HG03060 (cell line): Measurements from ENCODE around the gene TOMT.

Experiments used
- ATAC-seq: cut with Tn5 transposase; IDR thresholded peaks from one replicate; pipeline ENCODE4 v1.9.1; 2021; ENCODE audit warnings: low read depth, moderate number of reproducible peaks; ENCODE audit not compliant: unreplicated experiment

The TOMT gene

DNA sequence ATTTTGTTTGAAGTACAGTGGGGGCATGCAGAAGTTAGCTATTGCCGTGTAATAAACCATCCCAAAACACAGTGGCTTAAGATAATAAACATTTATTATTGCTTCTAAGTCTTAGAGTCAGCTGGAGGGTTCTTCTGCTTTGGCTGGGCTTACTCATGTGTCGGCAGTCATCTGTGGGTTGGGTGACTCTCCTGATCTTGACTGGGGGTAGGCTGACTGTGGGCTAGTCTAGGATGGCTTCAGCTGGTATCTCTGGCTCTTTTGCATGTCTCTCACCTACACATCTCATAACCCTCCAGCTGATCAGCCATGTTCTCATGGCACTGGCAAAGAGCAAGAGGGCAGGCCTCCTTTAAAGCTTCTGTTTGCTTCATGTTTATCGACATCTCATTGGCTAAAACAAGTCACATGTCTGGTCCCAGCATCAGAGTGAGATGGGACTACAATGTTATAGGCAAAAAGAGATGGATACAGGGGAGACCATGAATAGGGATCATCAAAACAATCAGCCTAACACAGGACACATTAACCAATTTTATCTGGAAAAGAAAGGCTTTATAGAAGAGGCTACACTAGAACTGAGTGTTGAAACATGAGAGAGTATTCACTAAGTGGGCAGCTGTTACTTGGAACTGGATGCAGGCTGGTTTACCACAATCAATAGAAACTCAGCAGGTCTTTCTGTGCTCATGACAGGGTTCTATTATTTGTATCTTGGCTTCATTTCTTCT, 19.9 kb upstream of the TOMT start:
- ATAC-seq = no peak

DNA sequence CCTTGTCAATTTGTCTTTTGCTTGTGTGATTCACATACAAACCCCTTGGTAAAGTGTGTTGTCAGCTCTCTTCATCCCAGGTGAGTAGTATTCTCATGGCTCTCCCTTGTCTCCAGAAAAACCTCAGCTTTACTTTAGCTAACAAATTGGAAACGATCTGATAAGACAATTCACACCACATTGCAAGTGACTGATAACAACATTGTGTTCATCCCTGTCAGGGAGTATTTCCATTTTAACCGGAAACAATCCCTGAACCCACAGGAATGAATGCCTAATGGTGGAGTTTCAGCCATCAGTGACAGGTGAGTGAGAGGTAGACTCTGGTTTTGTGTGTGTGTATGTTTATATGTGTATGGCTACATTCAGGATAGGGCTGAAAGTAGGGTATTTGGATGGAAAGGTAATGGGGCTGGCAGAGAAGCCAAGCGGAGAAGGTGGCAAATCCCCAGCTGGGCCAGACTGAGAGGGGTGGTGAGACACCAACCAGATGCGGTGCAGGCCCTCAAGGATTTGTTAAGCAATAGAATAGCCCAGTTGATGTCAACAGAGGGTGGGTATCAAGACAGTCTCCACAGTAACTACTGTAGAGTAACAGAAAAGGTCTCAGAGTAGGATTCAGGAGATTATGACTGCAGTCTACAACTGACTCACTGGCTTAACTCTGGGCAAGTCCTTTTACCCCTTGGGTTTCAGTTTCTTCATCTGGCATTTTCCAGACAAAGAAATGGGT, 17.5 kb upstream of the TOMT start:
- ATAC-seq = no peak

DNA sequence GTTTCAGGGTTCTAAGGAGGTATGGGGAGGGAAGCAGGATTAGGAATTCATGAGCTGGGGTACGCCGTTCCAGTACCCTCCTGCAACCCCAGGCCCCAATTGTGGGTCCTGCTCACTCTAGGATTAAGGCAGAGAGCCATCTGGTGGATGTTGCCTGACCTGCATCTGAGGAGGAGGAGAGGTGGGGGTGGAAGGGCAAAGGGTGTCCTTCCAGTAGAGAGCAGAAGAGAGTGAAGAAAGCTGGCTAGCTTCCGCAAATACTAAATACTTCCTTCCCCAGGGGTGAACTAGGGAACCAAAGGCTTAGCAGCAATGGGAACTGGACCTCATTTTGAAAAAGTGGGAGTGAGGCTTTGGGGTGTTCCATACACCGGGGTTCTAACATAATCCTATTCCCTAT, 14.4 kb upstream of the TOMT start:
- ATAC-seq = no peak

DNA sequence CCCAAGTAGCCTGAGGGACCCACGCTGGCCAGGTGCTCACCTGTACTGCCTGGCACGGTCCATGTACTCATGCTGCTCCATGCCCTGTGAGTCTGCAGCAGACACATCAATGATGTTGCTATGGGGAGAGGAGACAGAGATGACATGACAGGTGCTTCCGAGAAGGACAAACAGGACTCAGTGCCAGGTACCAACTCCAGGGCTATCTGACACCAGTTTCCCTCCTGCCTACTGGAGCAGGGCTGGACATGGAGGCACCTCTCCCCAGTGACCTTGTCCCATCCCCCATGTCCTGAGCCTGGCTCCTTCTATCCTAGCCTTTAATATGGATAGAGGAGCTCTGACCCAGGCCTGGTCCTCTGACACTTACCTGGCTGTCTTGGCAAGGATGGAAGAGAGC, 7.0 kb upstream of the TOMT start:
- ATAC-seq = no peak

DNA sequence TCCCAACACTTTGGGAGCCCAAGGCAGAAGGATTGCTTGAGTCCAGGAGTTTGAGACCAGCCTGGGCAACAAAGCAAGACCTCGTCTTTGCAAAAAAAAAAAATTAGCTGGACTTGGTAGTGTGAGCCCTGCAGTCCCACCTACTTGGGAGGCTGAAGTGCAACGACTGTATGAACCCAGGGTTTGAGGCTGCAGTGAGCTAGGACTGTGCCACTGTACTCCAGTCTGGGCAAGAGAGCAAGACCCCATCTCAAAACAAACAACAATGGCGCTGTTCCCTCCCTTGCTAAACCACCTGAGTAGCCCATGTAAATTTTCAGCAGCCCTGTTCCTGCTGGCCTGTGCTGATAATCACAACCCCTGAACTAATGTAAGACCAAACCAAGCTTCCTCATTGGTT, 5.7 kb upstream of the TOMT start:
- no peak for ATAC-seq

DNA sequence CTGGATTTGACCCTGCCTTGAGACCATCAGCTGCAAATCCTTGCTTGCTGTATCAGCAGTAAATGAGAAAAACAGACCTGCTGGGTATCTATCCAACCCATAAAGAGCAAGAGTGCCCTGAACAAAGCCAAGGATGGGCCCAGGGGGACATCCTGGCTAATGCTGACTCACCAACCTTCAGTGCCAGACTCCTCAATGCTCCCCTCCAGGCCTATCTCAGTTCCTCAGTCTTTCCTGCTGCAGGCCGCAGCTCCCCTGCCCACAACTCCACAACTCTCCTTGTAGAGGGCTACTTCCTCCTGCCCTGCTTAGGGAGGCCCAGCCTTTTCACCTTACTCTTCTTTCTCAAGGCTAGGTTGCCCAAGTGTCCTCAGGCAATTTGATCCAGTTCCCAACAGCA, 5.3 kb upstream of the TOMT start:
- no peak for ATAC-seq

DNA sequence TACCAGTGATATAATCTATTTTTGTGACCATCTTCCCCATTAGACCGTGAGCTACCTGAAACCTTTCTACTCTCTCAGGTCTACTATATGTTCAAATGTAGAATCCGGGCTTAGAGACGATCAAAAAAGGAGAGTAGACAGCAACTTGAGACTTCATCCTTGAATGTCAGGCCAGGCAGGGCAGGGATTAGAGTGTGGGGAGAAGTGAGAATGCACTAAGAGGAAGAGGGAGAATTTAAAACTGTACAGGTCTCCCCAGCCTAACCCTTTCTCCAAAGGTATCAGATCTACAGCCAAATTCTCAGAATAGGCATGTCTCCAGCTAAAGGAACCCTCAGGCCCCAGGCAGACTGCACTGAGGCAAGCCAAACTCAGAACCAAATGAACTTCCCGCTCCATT, 3.6 kb upstream of the TOMT start:
- no peak for ATAC-seq

DNA sequence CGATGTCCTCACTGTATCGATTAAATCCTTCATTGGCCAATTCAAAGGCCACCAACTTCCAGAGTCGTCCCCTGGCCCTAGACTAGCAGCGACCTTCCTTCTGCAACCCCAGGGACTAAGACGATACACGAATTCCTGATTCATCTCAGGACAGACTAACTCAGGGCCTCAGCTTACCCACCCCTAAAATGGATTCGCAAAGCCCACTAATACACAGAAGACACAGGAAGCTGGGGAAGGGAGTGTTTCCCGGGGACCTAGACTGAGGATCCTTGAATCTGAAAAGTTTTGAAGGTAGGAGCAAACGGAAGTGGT, 3.1 kb upstream of the TOMT start:
- no peak for ATAC-seq

DNA sequence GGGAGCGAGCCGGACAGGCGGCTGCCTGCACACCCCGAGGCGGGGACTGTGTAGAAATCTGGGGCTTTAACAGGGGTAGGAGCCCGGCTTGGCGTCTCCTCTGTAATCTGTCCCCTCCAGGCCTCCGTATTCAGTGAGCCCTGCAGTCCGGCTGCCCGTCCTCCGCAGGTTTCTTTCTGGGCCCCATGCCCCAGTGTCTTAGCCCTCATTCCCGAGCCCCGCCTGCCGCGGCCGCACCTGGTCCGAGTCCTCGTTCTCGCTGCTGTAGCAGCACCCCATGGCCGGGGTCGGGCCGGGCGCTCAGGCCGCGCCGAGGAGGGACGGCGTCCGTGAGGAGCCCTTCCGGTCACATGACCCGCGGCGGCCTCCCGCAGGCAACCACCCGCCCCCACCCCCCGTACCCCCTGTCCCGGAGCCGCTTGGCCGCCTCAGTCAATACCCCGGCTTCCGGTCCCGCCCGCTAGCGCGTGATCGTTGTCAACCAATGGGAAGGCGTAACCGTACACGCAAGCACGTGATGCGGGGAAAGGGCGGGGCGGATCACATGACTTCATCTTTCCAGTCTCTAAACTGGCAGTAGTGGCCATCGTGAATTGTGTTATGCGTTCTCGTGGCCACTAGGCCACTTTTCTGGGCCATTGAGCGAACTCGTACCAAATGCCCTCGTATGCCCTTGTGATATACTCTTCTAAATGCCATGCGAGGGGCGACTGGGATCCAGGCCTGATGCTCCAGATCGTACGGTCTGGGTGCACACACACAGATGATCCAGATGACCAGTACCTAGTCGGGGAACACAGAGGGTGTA, 2.6 kb upstream of the TOMT start, which contains the start of gene LAMTOR1:
LAMTOR1 (minus strand) TSS at position 352 of the 808 bp plus-strand sequence; CDS start at position 279, 73 bp downstream.
- peak; percentile 61 for ATAC-seq

DNA sequence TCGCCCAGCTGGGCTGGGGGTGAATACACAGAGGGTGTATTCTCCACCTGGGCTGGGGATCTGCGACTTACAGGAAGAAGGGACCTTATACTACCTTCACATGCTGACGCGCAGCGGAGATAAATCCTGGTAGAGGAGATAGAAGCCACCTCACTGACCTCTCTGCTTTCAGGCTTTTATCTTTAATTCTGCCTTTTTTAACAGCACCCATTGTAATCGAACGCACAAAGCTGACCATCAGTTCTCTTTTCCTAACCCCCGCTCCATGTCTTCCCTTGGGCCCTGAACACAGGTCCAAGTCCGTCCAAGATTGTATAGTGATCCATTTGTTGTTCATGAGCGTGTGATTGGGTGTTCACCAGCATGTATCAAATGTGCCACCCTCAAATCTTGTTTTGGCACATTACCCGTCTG, 2.0 kb upstream of the TOMT start:
- ATAC-seq = no peak

DNA sequence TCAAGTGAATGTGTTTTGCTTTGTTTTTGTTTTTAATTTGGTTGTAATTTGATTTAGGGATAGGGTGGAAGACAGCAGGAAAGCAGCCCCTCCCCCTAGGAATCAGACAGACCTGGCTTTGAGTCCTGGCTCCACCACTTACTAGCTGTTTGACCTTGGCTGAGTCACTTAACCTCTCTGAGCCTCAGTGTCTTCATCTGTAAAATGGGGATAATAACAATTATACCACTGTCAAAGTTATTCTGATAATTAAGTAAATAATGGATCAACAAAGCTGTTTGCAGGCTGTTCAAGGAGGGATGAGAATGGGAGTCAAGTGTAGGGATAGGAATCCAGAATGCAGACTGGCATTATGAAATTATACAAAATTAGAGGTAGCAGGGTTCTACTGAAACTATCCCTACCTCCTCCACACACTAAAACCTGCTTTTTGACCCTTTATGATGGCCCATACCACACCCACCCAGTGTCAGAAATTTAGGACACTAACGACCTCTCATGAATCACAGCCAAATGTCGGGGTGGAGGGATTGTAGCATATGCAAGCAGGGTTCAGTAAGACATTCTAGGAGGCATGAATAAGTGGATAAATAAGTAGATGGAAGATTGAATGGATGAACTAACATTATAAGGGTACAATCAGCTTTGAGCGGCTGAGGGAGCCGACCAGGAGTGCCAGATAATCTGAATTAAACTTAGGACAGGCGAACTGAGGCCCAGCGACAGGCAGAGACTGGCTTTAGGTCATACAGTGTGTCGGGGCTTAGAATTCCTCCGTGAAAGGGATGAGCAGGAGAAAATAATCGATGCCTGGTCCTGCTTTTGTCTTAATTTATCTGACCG, 5.8 kb downstream of the TOMT start:
- no peak for ATAC-seq

DNA sequence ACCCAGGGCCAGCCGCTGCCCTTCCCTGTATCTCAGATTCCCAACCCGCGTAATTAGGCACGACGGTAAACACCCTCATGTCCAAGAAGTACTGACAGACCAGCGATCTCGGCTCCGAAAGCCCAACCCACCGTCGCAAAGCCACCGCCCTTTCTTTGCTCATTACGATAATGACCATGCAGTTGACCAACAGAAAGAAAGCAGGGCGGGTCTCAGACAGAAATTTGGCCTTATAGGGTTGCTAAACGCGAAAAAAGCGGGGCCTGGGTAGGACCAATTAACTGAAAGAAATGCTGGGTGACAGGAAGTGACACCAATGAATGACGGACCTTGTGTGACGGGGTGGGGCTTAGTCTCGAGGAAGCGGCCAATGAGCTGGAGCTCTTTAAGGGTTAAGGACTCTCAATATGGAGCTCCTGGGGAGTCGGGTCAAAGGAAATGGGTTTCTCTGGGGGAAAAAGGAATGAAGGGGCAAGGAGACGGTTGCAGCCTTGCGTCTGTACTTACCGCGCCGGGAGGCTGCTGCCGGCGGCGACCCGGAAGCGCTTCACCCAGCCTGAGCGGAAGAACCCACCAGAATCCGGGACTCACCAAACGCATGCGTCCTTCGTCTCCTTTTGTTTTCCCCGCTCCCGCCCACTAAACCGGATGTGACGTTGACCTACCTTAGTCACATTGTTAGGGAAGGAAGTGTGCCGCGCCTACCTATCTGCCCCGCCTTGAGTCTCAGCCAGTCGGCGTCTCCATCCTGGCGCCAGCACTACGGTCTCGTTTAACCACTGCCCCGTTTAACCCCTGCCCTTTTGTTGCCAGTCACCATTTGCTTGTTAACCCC, 6.6 kb downstream of the TOMT start, which contains the start of gene ANAPC15:
ANAPC15 (minus strand) TSS at position 553 of the 835 bp plus-strand sequence. CDS start 1,419 bp downstream, outside the sequence.
- peak; percentile 84 for ATAC-seq

DNA sequence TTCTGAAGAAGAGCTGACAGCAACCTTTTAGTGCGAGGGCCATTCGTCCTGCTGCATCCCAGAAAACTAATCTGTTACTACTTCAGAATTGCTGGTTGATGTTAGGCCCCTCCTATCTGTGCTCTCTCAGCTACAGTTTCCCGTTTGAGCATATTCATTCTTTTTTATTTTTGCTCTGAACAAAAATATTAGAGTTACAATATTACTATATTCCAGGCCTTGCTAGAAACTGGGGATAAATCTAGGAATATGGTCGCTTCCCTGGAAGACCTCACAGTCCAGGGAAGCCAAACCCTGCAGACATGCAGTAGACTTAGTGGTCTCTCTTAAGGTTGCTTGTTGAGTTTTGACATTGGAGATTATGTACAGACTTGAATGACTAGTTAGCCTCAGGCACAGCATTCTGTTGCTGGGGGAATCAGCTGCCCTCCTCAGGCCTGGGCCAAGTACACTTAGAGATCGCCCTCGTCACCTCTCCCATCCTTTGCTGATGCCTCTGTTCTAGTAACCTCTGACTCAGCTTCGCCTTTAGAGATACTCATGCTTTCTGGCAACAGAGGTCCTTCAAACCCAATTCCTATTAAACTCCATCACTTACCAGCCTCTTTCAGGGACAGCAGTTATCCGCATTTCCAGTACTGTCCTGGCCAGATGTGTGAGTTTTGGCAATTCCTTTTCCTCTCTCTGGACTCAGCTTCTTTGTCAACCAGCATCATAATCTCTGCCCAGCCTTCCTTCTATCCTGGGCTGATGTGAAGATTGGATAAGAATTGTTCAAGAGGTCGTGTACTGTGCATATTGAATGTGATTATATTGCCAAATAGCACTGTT, 7.5 kb downstream of the TOMT start:
- ATAC-seq = no peak

DNA sequence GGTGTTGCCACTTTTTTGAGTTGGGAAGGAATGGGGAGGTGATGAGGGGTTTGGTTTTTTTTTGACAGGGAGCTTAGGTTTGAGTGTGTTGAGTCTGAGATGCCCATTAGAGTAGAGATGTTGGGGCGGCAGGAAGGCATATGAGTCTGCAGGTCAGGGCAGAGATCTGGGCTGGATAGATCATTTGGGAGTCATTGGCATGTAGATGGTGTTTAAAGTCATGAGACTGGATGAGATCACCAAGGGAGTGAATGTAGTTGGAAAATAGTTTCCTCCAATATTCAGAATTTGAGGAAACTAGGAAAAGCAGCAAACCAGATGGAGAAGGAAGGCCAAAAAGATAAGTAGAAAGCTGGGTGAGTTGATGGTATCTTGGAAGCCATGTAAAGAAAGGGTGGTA, 8.8 kb downstream of the TOMT start:
- no peak for ATAC-seq

DNA sequence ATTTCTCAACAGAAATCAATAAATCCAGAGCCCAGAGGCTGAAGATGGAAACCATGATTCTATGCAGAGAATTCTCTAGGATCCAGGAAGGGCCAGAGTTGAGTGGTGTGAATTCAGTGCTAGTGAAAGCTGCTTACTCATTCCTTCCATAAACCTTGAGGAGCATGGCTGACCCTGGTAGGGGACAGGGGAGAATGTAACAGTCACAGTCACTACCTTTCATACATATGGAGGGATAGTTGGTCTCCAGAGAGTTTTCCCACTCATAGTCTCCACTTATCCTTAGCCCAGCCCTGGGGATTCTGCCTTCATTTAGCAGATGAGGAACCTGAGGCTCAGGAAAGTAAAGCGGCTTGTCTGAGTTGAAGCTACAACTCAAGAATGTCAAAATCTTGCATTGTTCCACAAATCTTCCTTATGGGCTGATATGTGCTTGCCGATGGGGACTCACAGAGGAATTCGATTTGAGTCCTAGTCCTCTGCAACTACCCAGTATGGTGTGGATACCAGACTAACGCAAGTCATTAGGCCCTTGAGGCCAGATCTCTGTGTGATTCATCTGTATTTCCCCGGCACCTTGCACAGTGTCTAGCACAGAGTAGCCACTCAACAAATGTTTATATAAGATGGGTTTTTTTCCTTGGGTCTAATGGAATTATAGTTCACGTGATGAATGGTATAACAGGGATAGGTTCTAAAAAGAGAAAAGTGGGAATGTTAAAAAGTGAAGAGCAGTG, 10.5 kb downstream of the TOMT start:
- no peak for ATAC-seq

DNA sequence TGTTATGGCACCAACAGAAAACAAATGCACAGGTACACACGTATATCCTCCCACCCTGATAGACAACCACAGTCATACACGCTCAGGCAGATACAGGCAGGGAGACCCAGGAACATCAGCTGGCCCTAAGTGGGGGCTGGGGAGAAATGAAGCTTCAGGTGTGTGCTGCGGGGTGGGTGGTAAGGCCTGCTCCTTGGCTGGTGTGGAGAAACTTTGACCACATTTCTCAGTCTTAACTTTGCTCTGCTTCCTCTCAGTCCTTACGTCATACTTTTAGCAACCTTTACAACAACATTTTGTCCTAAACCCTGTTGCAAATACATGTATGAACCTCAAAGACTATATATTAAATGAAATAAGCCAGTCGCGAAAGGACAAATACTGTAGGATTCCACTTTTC, 13.5 kb downstream of the TOMT start:
- no peak for ATAC-seq

DNA sequence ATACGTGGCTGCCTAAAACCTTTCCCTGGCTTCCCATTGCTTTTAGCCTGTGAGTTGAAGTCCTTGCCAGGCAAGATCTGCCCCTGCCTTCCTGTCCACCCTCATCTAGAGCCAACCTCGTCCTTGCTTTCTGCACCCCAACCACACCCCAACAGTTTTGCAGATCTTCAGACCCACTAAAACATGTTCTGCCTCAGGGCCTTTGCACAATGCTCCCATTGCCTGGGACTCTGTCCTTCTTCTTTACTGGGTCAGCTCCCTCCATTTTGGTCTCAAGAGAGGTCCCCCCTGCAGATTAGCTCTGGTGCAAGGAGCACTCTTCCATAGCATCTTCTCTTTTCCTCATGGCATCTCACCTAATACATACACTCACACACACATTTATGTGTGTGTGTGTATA, 15.2 kb downstream of the TOMT start:
- no peak for ATAC-seq

DNA sequence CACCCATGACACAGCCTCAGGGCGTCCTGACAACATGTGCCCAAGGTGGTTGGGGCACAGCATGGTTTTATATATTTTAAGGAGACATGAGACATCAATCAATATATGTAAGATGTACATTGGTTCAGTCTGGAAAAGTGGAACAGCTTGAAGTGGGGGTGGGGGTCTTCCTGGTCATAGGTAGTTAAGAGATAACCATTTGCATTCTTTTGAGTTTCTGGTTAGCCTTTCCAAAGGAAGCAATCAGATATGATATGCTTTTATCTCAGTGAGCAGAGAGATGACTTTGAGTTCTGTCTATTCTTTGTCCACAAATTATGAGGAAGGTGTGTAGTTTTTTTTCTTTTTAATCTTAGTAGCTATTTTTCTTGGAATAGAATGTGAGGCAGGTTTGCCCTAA, 16.9 kb downstream of the TOMT start:
- ATAC-seq = no peak
